ENCODE measurements around the gene PRSS58.

The PRSS58 gene

DNA sequence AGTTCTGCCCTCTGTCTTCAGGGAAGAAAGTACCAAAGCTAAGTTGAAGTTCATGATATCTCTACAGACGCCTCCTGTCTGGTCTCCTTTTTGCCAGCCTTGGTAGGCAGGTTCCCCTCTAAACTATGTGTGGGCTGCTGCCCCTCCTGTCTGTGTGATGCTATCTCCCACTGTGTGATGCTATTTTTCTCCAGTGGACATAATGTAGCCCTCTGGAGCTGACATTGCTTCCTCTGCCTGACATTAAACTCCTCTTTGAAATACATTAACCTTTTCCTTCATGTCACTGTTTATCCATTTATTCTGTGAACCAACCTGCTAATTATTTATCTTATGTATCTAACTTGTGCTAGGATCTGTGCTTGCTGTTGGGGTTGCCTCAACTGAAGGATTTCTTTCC is at the start of gene PRSS58:
PRSS58 (minus strand) TSS at position 101 of the 400 bp plus-strand sequence. CDS start 351 bp downstream, outside the sequence.
- no peak for DNase-seq (ENCODE audit: low spot score)

DNA sequence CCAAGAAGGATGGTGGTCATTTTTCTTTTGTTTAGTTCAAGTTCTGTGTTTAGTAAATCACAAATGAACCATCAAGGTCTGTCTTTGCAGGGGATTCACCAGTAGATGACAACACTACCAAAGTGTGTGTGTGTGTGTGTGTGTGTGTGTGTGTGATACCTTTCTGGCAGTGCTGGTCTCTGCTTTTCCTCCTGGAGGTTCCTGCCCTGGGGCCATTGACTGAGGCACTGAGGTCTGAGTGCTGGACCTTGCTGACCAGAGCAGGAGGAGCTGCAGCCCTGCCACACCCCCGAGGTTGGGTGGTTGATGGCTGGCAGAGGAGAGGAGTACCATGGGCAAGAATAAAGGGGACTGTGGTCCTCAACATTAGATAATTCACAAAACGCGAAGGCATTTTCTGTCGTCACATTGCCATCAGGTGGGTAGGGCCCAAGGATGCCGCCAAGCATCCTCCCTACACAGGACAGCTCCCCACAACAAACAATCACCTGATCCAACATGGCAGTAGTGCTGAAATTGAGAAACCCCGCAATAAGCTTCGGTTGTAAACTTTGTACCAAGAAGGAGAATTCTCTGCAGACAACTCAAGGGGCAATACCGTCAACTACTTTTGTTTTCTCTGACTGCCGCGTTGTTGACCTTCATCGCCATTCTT is 49.5 kb upstream of the PRSS58 start:
- DNase-seq (ENCODE audit: low spot score), result no peak

GRCh38 chr7:142303650-142304049 is 45.8 kb upstream of the PRSS58 start:
- peak; percentile 57 for DNase-seq (ENCODE audit: low spot score)

- peak; percentile 55 for DNase-seq (ENCODE audit: low spot score)
Observed at GRCh38 chr7:142301923-142302550, 44.2 kb upstream of the PRSS58 start.

DNA sequence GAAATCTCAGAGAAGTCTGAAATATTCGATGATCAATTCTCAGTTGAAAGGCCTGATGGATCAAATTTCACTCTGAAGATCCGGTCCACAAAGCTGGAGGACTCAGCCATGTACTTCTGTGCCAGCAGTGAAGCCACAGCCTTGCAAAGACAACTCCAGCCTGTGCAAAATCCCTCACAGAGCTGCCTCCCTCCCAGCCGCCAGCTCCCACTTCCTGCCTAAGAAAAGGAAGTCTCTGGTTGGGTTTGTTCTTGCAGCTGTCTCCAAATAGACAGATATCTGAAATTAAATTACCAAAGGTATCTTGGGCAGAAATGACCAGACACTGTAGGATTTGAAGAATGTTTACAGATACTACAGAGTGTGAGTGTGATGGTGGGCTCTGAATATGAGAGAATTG is 43.4 kb upstream of the PRSS58 start:
- DNase-seq (ENCODE audit: low spot score), result no peak

GRCh38 chr7:142300689-142301088 is 42.8 kb upstream of the PRSS58 start:
- DNase-seq (ENCODE audit: low spot score), result peak; percentile 53

GRCh38 chr7:142299237-142299781 is 41.5 kb upstream of the PRSS58 start:
- DNase-seq (ENCODE audit: low spot score), result no peak

GRCh38 chr7:142298627-142299026 is 40.8 kb upstream of the PRSS58 start:
- DNase-seq (ENCODE audit: low spot score), result no peak

- DNase-seq (ENCODE audit: low spot score), result peak; percentile 57
Observed at GRCh38 chr7:142298009-142298408, 40.2 kb upstream of the PRSS58 start.

- DNase-seq (ENCODE audit: low spot score), result no peak
Observed at GRCh38 chr7:142280263-142280662, 22.4 kb upstream of the PRSS58 start.

DNA sequence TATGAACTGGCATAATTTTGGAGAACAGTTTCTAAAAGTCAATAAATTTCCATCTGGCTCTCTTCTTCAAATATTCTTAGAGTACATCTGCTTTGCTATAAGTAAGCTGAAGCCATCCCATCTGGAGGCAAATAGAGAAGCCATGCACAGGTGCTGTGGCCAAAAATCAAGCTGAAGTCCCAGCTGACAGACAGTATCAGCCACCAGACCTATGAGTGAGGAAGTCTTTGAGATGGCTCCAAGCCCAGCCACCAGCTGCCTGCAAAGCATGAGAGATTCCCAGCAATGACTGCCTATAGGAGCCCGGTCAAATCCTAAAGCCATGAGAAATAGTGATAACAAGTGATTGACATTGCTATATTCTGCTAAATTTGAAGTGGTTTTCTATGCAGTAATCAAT is 21.7 kb upstream of the PRSS58 start:
- DNase-seq (ENCODE audit: low spot score), result no peak

DNA sequence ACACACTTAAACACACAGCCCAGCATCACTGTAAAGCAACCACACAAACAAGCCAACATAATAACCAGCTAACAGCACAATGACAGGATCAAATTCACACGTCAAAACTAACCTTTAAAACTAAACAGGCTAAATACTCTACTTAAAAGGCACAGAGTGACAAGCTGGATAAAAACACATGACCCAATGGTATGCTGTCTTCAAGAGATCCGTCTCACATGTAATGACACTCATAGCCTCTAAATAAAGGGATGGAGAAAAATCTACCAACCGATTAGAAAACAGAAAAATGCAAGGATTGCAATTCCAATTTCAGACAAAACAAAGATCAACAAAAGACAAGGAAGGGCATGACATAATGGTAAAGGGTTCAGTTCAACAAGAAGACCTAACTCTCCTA is 17.2 kb upstream of the PRSS58 start:
- DNase-seq (ENCODE audit: low spot score), result no peak

- no peak for DNase-seq (ENCODE audit: low spot score)
Observed at GRCh38 chr7:142272841-142273240, 15.0 kb upstream of the PRSS58 start.

GRCh38 chr7:142263598-142264380 is 5.9 kb upstream of the PRSS58 start:
- DNase-seq (ENCODE audit: low spot score), result no peak

- DNase-seq (ENCODE audit: low spot score), result no peak
Observed at GRCh38 chr7:142250705-142251104, 7.2 kb downstream of the PRSS58 start.

DNA sequence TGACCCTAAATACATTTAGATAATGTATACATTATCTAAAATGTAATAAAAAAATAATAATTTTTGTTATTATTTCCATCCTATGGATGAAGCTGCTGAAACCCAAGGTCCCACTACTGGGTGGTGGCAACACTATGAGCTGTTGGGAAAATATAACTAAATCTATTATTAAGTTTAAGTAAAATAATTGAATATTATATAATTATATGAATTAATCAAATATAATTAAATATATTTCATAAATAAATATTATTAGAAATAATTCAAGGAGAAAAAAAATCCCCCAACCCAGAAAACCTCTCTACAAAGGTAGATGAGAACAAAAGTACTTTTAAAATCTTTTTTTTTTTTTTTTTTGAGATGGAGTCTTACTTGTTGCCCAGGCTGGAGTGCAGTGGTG is 7.9 kb downstream of the PRSS58 start:
- DNase-seq (ENCODE audit: low spot score), result no peak

- peak; percentile 52 for DNase-seq (ENCODE audit: low spot score)
Observed at GRCh38 chr7:142248166-142249160, 9.4 kb downstream of the PRSS58 start.

GRCh38 chr7:142243823-142244222 is 14.0 kb downstream of the PRSS58 start:
- DNase-seq (ENCODE audit: low spot score), result no peak

- no peak for DNase-seq (ENCODE audit: low spot score)
Observed at GRCh38 chr7:142240546-142240945, 17.3 kb downstream of the PRSS58 start.

GRCh38 chr7:142231716-142232115 is 26.1 kb downstream of the PRSS58 start:
- DNase-seq (ENCODE audit: low spot score), result peak; percentile 90

DNA sequence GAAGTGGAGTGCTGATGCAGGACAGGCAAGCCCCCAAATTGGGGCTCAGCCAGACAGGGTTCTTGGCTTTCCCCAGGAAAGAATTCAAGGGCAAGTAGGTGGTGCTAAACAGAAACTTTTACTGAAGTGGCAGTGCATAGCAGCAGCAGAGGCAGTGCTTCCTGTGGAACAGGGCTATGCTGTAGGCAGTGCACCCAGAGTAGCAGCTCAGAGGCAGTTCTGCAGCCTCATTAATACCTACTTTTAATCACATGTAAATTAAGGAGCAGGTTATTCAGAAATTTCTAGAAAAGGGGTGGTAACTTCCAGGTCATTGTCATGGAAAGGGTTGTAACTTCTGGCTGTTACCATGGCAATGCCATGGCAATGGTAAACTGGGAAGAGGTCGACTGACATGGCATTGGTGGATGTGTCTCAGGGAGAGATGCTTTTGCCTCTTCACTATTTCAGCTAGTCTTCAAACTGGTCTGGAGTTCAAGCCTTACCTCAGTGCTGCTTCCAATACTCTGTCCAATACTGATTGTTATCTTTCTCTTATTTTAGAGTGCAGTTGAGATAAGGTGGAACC is 29.2 kb downstream of the PRSS58 start:
- no peak for DNase-seq (ENCODE audit: low spot score)
